ENCODE measurements around the gene UBE4B.
"Not testable (repeated sequence)": the region's sequence is repeated elsewhere in the genome, so short reads cannot be mapped to it uniquely, and the experiment has no call there.

UBE4B gene

DNA sequence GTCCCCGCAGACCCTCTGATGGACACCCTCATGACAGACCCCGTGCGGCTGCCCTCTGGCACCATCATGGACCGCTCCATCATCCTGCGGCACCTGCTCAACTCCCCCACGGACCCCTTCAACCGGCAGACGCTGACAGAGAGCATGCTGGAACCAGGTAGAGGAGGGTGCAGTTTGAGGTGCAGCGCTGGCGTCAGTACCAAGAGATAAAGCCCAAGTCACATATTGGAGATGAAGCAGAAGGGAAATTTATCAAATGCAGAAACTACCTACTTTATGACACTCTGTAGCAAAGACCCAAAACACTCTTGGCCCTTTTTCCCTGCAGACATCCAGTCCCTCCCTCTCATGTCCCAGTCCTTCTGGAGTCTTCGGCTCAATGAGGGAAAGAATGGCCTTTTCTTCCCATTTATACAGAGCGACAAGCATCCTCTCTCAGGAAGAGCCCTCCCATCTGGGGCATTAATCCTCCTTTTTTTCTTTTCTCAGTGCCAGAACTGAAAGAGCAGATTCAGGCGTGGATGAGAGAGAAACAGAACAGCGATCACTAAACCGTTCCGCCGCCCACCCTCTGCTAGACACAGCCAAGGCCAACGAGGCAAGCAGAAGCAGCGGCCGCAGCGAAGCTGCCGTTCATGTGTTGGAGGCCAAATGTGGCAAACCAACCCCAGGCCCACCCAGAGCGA, 146.8 kb downstream of the UBE4B start:
- TF ChIP-seq ZNF274 (IDR thresholded peaks at IDR 0.05; ENCODE audit: low read depth, low read length), result no peak
- H3K4me3 ChIP-seq (ENCODE audit: low read length), result no peak overlapping the region

DNA sequence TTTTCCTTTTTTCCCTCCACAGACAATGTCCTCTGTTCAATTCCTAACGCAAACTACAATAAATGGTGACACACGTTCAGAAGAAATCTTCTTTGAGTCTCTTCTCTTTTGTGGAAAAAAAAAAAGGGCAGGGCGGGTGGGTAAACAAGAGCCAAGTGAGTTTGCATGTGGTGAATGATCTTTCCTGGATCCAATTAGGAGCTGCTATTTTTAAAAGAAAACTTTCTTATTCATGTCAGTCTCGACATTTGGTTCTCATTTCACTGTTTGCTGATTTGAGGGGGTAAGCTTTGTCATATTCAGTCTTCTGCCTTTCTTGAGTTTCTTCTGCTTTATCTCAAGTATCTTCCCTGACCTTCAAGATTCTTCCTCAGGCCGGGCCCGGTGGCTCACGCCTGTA, 148.4 kb downstream of the UBE4B start:
- H3K4me3 ChIP-seq (ENCODE audit: low read length), result no peak overlapping the region
- no peak for TF ChIP-seq ZNF274 (IDR thresholded peaks at IDR 0.05; ENCODE audit: low read depth, low read length)

DNA sequence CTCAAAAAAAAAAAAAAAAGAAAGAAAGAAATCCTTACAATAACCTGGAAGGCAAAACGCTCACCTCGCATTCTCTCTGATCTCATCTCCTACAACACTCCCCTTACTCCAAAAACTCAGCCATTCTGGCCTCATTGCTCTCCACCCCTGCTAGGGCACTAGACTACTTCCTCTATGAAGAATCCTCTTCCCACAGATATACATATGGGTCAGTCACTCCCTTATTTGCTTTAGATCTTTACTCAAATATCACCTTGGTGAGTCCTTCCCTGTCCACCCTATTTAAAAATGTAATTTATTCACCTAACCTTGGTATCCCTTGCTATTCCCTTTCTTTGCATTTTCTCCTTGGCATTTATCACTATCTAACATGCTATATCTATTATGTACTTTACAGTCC, 153.0 kb downstream of the UBE4B start:
- TF ChIP-seq ZNF274 (IDR thresholded peaks at IDR 0.05; ENCODE audit: low read depth, low read length), result no peak
- no peak overlapping the region for H3K4me3 ChIP-seq (ENCODE audit: low read length)

GRCh38 chr1:10186331-10187025, 153.7 kb downstream of the UBE4B start:
- H3K4me3 ChIP-seq (ENCODE audit: low read length), result no peak overlapping the region
- TF ChIP-seq ZNF274 (IDR thresholded peaks at IDR 0.05; ENCODE audit: low read depth, low read length), result no peak

- TF ChIP-seq ZNF274 (IDR thresholded peaks at IDR 0.05; ENCODE audit: low read depth, low read length), result no peak
- H3K4me3 ChIP-seq (ENCODE audit: low read length), result no peak overlapping the region
Measured at GRCh38 chr1:10187026-10187334, 154.2 kb downstream of the UBE4B start.

GRCh38 chr1:10188133-10188650, 155.4 kb downstream of the UBE4B start:
- no peak overlapping the region for H3K4me3 ChIP-seq (ENCODE audit: low read length)
- TF ChIP-seq ZNF274 (IDR thresholded peaks at IDR 0.05; ENCODE audit: low read depth, low read length), result no peak

- no peak for TF ChIP-seq ZNF274 (IDR thresholded peaks at IDR 0.05; ENCODE audit: low read depth, low read length)
- no peak overlapping the region for H3K4me3 ChIP-seq (ENCODE audit: low read length)
Measured at GRCh38 chr1:10189659-10190058, 156.9 kb downstream of the UBE4B start.

DNA sequence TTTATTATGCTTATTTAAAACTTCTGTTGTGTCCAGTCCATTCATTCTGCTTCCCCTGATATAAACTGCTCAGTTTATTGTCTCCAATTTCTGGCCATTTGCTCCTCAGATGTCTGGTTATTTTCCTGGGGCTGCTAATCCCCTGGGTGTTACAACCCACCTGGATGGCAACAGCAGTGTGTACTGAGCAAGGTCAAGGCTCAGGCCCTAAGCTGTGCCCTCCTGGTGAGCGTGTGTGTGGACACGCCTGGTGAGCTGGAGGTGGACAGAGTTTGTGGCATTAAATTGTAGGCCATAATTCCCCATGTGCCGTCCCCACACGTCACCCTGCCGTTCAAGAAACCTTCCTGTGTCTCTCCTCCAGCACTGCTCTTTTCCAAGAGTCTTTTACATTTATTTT, 159.5 kb downstream of the UBE4B start:
- TF ChIP-seq ZNF274 (IDR thresholded peaks at IDR 0.05; ENCODE audit: low read depth, low read length), result no peak
- no peak overlapping the region for H3K4me3 ChIP-seq (ENCODE audit: low read length)

- no peak overlapping the region for H3K4me3 ChIP-seq (ENCODE audit: low read length)
- TF ChIP-seq ZNF274 (IDR thresholded peaks at IDR 0.05; ENCODE audit: low read depth, low read length), result no peak
Measured at GRCh38 chr1:10193288-10193687, 160.5 kb downstream of the UBE4B start.

- no peak overlapping the region for H3K4me3 ChIP-seq (ENCODE audit: low read length)
- TF ChIP-seq ZNF274 (IDR thresholded peaks at IDR 0.05; ENCODE audit: low read depth, low read length), result no peak
Measured at GRCh38 chr1:10195570-10195969, 162.8 kb downstream of the UBE4B start.

DNA sequence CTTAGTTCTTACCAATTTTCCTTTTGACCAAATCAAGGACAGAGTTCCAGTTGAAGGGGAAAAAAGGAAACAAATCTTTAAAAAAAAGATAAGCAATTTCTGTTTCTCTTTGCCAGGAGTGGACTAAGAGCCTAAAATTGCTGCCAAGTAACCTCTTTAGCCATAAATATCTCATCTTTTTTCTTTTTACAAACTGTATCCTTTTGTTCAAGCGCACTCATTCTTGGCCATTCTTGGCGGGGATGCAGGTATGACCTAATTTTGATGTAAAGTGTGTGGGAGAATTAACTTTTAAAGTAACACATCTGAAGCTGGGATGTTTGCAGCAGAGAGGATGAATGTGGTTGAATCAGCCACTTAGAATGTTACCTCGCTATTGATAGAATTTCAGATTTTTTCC, 164.2 kb downstream of the UBE4B start:
- H3K4me3 ChIP-seq (ENCODE audit: low read length), result no peak overlapping the region
- TF ChIP-seq ZNF274 (IDR thresholded peaks at IDR 0.05; ENCODE audit: low read depth, low read length), result no peak

GRCh38 chr1:10200620-10201019, 167.9 kb downstream of the UBE4B start:
- TF ChIP-seq ZNF274 (IDR thresholded peaks at IDR 0.05; ENCODE audit: low read depth, low read length), result no peak
- no peak overlapping the region for H3K4me3 ChIP-seq (ENCODE audit: low read length)

- TF ChIP-seq ZNF274 (IDR thresholded peaks at IDR 0.05; ENCODE audit: low read depth, low read length), result no peak
- no peak overlapping the region for H3K4me3 ChIP-seq (ENCODE audit: low read length)
Measured at GRCh38 chr1:10204003-10204642, 171.4 kb downstream of the UBE4B start.

DNA sequence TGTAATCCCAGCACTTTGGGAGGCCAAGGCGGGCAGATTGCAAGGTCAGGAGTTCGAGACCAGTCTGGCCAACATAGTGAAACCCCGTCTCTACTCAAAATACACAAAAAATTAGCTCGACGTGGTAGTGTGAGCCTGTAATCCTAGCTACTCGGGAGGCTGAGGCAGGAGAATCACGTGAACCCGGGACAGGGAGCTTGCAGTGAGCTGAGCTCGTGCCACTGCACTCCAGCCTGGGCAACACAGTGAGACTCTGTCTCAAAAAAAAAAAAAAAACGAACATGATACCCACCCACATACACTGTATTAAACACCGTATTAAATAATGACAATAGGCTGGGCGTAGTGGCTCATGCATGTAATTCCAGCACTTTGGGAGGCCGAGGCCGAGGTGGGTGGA, 172.4 kb downstream of the UBE4B start:
- not testable (repeated sequence) for H3K4me3 ChIP-seq (ENCODE audit: low read length)

DNA sequence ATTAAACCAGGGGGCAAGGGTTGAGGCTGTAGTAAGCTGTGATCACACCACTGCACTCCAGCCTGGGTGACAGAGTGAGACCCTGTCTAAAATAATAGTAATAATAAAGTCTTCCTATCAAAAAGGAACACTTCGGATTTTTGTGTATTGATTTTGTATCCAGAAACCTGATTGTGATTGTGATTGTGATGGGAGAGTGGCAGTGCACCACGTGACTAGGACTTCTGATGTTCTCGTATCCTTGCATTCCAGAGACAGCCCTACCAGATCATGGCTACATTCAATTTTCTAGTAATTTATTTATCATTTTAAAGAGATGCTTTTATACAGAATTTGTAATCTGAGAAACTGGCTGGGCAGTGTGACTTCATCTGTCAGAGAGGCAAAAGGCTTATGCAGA, 175.1 kb downstream of the UBE4B start:
- no peak for TF ChIP-seq ZNF274 (IDR thresholded peaks at IDR 0.05; ENCODE audit: low read depth, low read length)
- H3K4me3 ChIP-seq (ENCODE audit: low read length), result no peak overlapping the region
